H1 (cell line): ENCODE measurements around the gene NEDD1. TPM values are rescaled to one million over a fixed set of nuclear protein-coding genes. Genes with fewer than 3 reads are reported as not detected.

Source experiments
- CTCF ChIA-PET: fragments of 300-600 bp; sonication (Branson Sonifier 250); formaldehyde crosslinking; loops from one replicate; lab custom pipeline; 2021; ENCODE audit not compliant: partially characterized antibody; lab: Charles Lee
- POLR2A ChIA-PET: fragments of 300-600 bp; sonication (Branson Sonifier 250); formaldehyde crosslinking; loops from one replicate; lab custom pipeline; 2021; ENCODE audit warnings: inconsistent platforms; ENCODE audit not compliant: partially characterized antibody; lab: Charles Lee
- DNase-seq, 2 experiments: peaks; one replicate each; pipeline versions ENCODE4 v3.0.0 to v3.0.0-alpha.2; 2010 to 2022; ENCODE audit warnings: low spot score in 2 of 2, low read depth in 1 of 2, mixed read lengths in 1 of 2
- FAIRE-seq: peaks from 2 replicates; lab custom pipeline; 2011; peaks lifted over from hg19 to GRCh38; lab: Jason Lieb, UNC
- H2AFZ ChIP-seq: 2 replicates; pipeline ENCODE4 v1.8.1; 2012; ENCODE audit warnings: low read length, inconsistent platforms
- H2AK5ac ChIP-seq: 2 replicates; pipeline ENCODE4 v1.6.1; 2013; ENCODE audit warnings: low read depth, low read length
- H2BK120ac ChIP-seq: replicated peaks from 2 replicates; pipeline ENCODE3; 2013; ENCODE audit warnings: low read depth, low read length, inconsistent platforms
- H2BK12ac ChIP-seq: 2 replicates; pipeline ENCODE4 v1.6.1; 2013; ENCODE audit warnings: low read depth, low read length
- H2BK15ac ChIP-seq: 2 replicates; pipeline ENCODE4 v1.6.1; 2013; ENCODE audit warnings: low read length
- H2BK20ac ChIP-seq: 2 replicates; pipeline ENCODE4 v1.6.1; 2013; ENCODE audit warnings: low read length
- H2BK5ac ChIP-seq: 2 replicates; pipeline ENCODE4 v1.6.1; 2013; ENCODE audit warnings: low read depth, low read length
- H3K14ac ChIP-seq: 2 replicates; pipeline ENCODE4 v1.6.1; 2013; ENCODE audit warnings: inconsistent platforms; ENCODE audit not compliant: insufficient read length
- H3K18ac ChIP-seq: 2 replicates; pipeline ENCODE4 v1.6.1; 2013; ENCODE audit warnings: low read length; ENCODE audit errors: extremely low read depth
- H3K23ac ChIP-seq: 2 replicates; pipeline ENCODE4 v1.6.1; 2013; ENCODE audit warnings: inconsistent platforms; ENCODE audit not compliant: insufficient read length
- H3K23me2 ChIP-seq: 2 replicates; pipeline ENCODE4 v1.6.1; 2013; ENCODE audit warnings: low read depth, low read length
- H3K27ac ChIP-seq: 2 replicates; pipeline ENCODE4 v1.6.1; 2011; ENCODE audit warnings: low read depth, low read length, inconsistent platforms
- H3K27me3 ChIP-seq, 4 experiments: replicated peaks in 1 of 4; 1 replicate in 1 of 4; 2 replicates in 3 of 4; pipeline versions ENCODE4 v1.6.1 to v1.8.1; 2011 to 2013; ENCODE audit warnings: low read length in 3 of 4, mild to moderate bottlenecking in 3 of 4, inconsistent platforms in 2 of 4, mixed read lengths in 2 of 4, moderate library complexity in 1 of 4; ENCODE audit not compliant: control insufficient read depth in 3 of 4, insufficient read depth in 3 of 4; ENCODE audit errors: extremely low read depth in 1 of 4
- H3K36me3 ChIP-seq, 4 experiments: 2 replicates each; pipeline versions ENCODE4 v1.6.1 to v1.8.1; 2011 to 2013; ENCODE audit warnings: mild to moderate bottlenecking in 4 of 4, low read length in 3 of 4, moderate library complexity in 2 of 4, control low read depth in 1 of 4, inconsistent platforms in 1 of 4; ENCODE audit not compliant: insufficient read depth in 4 of 4, control insufficient read depth in 2 of 4
- H3K4ac ChIP-seq: replicated peaks from 2 replicates; pipeline ENCODE3; 2013; ENCODE audit warnings: low read length, low read depth, mixed read lengths, inconsistent platforms; ENCODE audit not compliant: insufficient read length
- H3K4me1 ChIP-seq, 4 experiments: replicated peaks in 1 of 4; 1 replicate in 1 of 4; 2 replicates in 3 of 4; pipeline versions ENCODE4 v1.6.1 to v1.8.1; 2011 to 2013; ENCODE audit warnings: low read length in 3 of 4, inconsistent platforms in 2 of 4, mixed read lengths in 1 of 4; ENCODE audit not compliant: insufficient read depth in 4 of 4, control insufficient read depth in 3 of 4
- H3K4me2 ChIP-seq, 2 experiments: 2 replicates each; pipeline versions ENCODE4 v1.6.1 to v1.8.1; 2011 to 2013; ENCODE audit warnings: low read depth in 2 of 2, low read length in 2 of 2, control low read depth in 1 of 2, inconsistent platforms in 1 of 2, mild to moderate bottlenecking in 1 of 2; ENCODE audit not compliant: insufficient read depth in 1 of 2
- H3K4me3 ChIP-seq, 4 experiments: fragments of 200-600, 300-600 bp in 1 of 4; sonication (generic), shearing (Covaris generic), sonication (Bioruptor Twin) in 1 of 4; 2 replicates each; pipeline versions ENCODE4 v1.5.1 to v1.8.1; 2011 to 2016; ENCODE audit warnings: low read length in 4 of 4, low read depth in 3 of 4, control low read depth in 2 of 4, inconsistent platforms in 2 of 4, mild to moderate bottlenecking in 2 of 4, mixed read lengths in 1 of 4, moderate library complexity in 1 of 4; ENCODE audit not compliant: insufficient read depth in 2 of 4; ENCODE audit errors: extremely low read depth in 1 of 4
- H3K56ac ChIP-seq: replicated peaks from 2 replicates; pipeline ENCODE3; 2013; ENCODE audit warnings: low read depth, mild to moderate bottlenecking, mixed read lengths, low read length, inconsistent platforms; ENCODE audit not compliant: insufficient read length
- H3K79me1 ChIP-seq: 2 replicates; pipeline ENCODE4 v1.6.1; 2013; ENCODE audit warnings: low read depth, low read length, control low read depth
- H3K79me2 ChIP-seq, 2 experiments: 2 replicates each; pipeline versions ENCODE4 v1.6.1 to v1.8.1; 2012 to 2013; ENCODE audit warnings: low read length in 2 of 2, mild to moderate bottlenecking in 2 of 2, inconsistent platforms in 1 of 2; ENCODE audit not compliant: insufficient read depth in 2 of 2, control insufficient read depth in 1 of 2
- H3K9ac ChIP-seq, 4 experiments: replicated peaks in 1 of 4; 1 replicate in 1 of 4; 2 replicates in 3 of 4; pipeline versions ENCODE4 v1.6.1 to v1.8.1; 2011 to 2013; ENCODE audit warnings: low read depth in 3 of 4, low read length in 3 of 4, control low read depth in 2 of 4, mild to moderate bottlenecking in 2 of 4, moderate library complexity in 2 of 4, inconsistent platforms in 1 of 4; ENCODE audit errors: extremely low read depth in 1 of 4
- H3K9me3 ChIP-seq, 2 experiments: 2 replicates each; pipeline versions ENCODE4 v1.6.1 to v1.8.1; 2012 to 2013; ENCODE audit warnings: mild to moderate bottlenecking in 2 of 2, moderate library complexity in 2 of 2, control low read depth in 1 of 2, inconsistent platforms in 1 of 2, low read depth in 1 of 2, low read length in 1 of 2, mixed read lengths in 1 of 2; ENCODE audit not compliant: insufficient read depth in 2 of 2
- H4K20me1 ChIP-seq, 2 experiments: replicated peaks in 1 of 2; 2 replicates each; pipeline versions ENCODE3 to v1.8.1; 2011 to 2013; ENCODE audit warnings: inconsistent platforms in 2 of 2, low read length in 2 of 2, mild to moderate bottlenecking in 1 of 2; ENCODE audit not compliant: insufficient read depth in 2 of 2, control insufficient read depth in 1 of 2
- H4K5ac ChIP-seq: 2 replicates; pipeline ENCODE4 v1.6.1; 2013; ENCODE audit warnings: low read length, low read depth, mixed read lengths, inconsistent platforms; ENCODE audit not compliant: insufficient read length
- H4K8ac ChIP-seq: 2 replicates; pipeline ENCODE4 v1.8.0; 2013; ENCODE audit warnings: mild to moderate bottlenecking, moderate library complexity, low read length, inconsistent platforms; ENCODE audit not compliant: insufficient read depth; ENCODE audit errors: extremely low read depth
- H4K91ac ChIP-seq: replicated peaks from 2 replicates; pipeline ENCODE3; 2013; ENCODE audit warnings: low read length, mixed read lengths, inconsistent platforms; ENCODE audit not compliant: insufficient read length
- HDAC2 ChIP-seq, 2 experiments: fragments of 300-600 bp in 1 of 2; sonication (generic) in 1 of 2; IDR thresholded peaks; 2 replicates each; pipeline ENCODE4 v1.6.1; 2011 to 2012; ENCODE audit warnings: low read depth in 2 of 2, low read length in 2 of 2, mild to moderate bottlenecking in 2 of 2, moderate library complexity in 2 of 2, borderline replicate concordance in 1 of 2, inconsistent platforms in 1 of 2
- KDM1A ChIP-seq: fragments of 200-600, 300-600 bp; sonication (generic); IDR thresholded peaks from 2 replicates; pipeline ENCODE4 v1.7.1; 2016; ENCODE audit warnings: mild to moderate bottlenecking, low read length, borderline replicate concordance
- KDM5A ChIP-seq: fragments of 200-600 bp; IDR thresholded peaks from 2 replicates; pipeline ENCODE4 v1.7.1; 2012; ENCODE audit warnings: mild to moderate bottlenecking, low read length, inconsistent platforms, mixed read lengths
- MAFK ChIP-seq: IDR thresholded peaks from 2 replicates; pipeline ENCODE4 v1.6.1; 2012; ENCODE audit warnings: low read depth, mild to moderate bottlenecking, improper control_type of control experiment, low read length
- POLR2A ChIP-seq, 2 experiments: IDR thresholded peaks; 1 replicate in 1 of 2; 2 replicates in 1 of 2; pipeline ENCODE4 v1.6.1; 2011; ENCODE audit warnings: low read depth in 2 of 2, low read length in 2 of 2, mild to moderate bottlenecking in 2 of 2; ENCODE audit errors: control extremely low read depth in 1 of 2
- RBBP5 ChIP-seq: IDR thresholded peaks from 2 replicates; pipeline ENCODE4 v1.7.1; 2012; ENCODE audit warnings: low read depth, mild to moderate bottlenecking, inconsistent platforms, low read length, moderate library complexity, borderline replicate concordance
- RFX5 ChIP-seq: IDR thresholded peaks from 2 replicates; pipeline ENCODE4 v1.6.1; 2011; ENCODE audit warnings: low read depth, low read length, improper control_type of control experiment, borderline replicate concordance
- RNF2 ChIP-seq: fragments of 200-900, 300-1000 bp; sonication (generic); IDR thresholded peaks from 2 replicates; pipeline ENCODE4 v1.7.1; 2016; ENCODE audit warnings: borderline replicate concordance, low read depth, mild to moderate bottlenecking, antibody characterized with exemption, low read length; ENCODE audit not compliant: poor library complexity, severe bottlenecking; ENCODE audit errors: missing control alignments
- SIN3A ChIP-seq, 2 experiments: IDR thresholded peaks in 1 of 2; conservative IDR thresholded peaks in 1 of 2; 2 replicates each; pipeline ENCODE4 v1.6.1; 2011 to 2012; ENCODE audit warnings: low read length in 2 of 2, improper control_type of control experiment in 1 of 2, low read depth in 1 of 2, mild to moderate bottlenecking in 1 of 2
- SIX5 ChIP-seq: IDR thresholded peaks from 2 replicates; pipeline ENCODE4 v1.6.1; 2011; ENCODE audit warnings: mild to moderate bottlenecking, low read depth, low read length
- USF2 ChIP-seq: IDR thresholded peaks from 2 replicates; pipeline ENCODE4 v1.6.1; 2011; ENCODE audit warnings: low read length, improper control_type of control experiment
- WGBS, 2 experiments: shearing (Covaris generic) in 1 of 2; methylation state at CpG; one replicate each; pipeline versions ENCODE4 v1.1.6 to v1.1.7; 2013 to 2015; ENCODE audit warnings: low lambda C conversion rate in 2 of 2, mixed read lengths in 2 of 2, inconsistent platforms in 1 of 2, low coverage in 1 of 2, missing lambda C conversion rate in 1 of 2; ENCODE audit not compliant: insufficient replicate concordance in 2 of 2, insufficient coverage in 1 of 2, insufficient read length in 1 of 2; ENCODE audit errors: extremely low coverage in 1 of 2, missing lambda C conversion rate in 1 of 2; 5-methylcytosine and 5-hydroxymethylcytosine counted together
- polyA plus RNA-seq, 7 experiments: library from polyadenylated mRNA; depleted of rRNA in 3 of 7; stranded (reverse) in 5 of 7; unstranded in 2 of 7; fragments of >200 nt in 5 of 7; fragments of 200-250 nt in 2 of 7; gene quantifications; 1 replicate in 5 of 7; 2 replicates in 1 of 7; 4 replicates in 1 of 7; pipeline versions ENCODE4 v1.2.1 to v1.2.3, GENCODE V29; 2011 to 2013; ENCODE audit warnings: missing spikeins in 2 of 7, mixed read lengths in 2 of 7
- total RNA-seq: library from RNA; stranded (reverse); fragmentation: NEBNext Ultra II Directional; extraction: Animal tissue kit (Norgen Biotek cat#: 25700); gene quantifications from 2 replicates; pipeline ENCODE4 v1.2.1, GENCODE V29; 2021

Gene NEDD1
- total and polyA plus RNA-seq, 2 of the 8 experiments (the other 6 are each of a cell fraction or from before 2014, with no cell fraction given), result 9.0 to 26.6 TPM

- no peak overlapping the region for H2AK5ac ChIP-seq
- peak overlapping the region; percentile 86 to 98 for H3K4me2 ChIP-seq
- no peak overlapping the region for H3K27ac ChIP-seq
- TF ChIP-seq RNF2 (no peak), KDM1A (no peak), POLR2A (IDR thresholded peaks at IDR 0.05; ENCODE audit: control extremely low read depth in 1 of 2, low read depth in 2 of 2, low read length in 2 of 2) (no peak), SIN3A (conservative IDR thresholded peaks at IDR 0.05 in 1 of 2, IDR thresholded peaks at IDR 0.05 in 1 of 2; ENCODE audit: low read depth in 1 of 2, low read length in 2 of 2) (no peak), USF2 (no peak), HDAC2 (IDR thresholded peaks at IDR 0.05; ENCODE audit: borderline replicate concordance in 1 of 2, low read depth in 2 of 2, low read length in 2 of 2) (no peak), KDM5A (no peak), RBBP5 (no peak), MAFK (no peak), RFX5 (no peak), SIX5 (no peak)
- TF ChIP-seq, all 59 proteins: peak for 0
- POLR2A ChIA-PET, result interaction anchor here (1.2 to 1.4 kb wide), 2 partner anchors 9 to 11 kb away, joined by 3 read pairs; no protein-coding TSS in a partner anchor
- Histone ChIP-seq H3K4me3 (peak overlapping the region in 3 of 4 experiments; percentile 75 to 93 (median 80); a peak in 5 of 8 replicates), H3K9ac (no peak overlapping the region), H3K4me1 (peaks cover 2 to 9% (median 3%) of the 10 kb centered on the region in 4 experiments; a peak in 5 of 7 replicates), H2BK20ac (no peak overlapping the region), H3K4ac (no peak overlapping the region), H2BK12ac (no peak overlapping the region; the same call in 1 of the 2 replicates), H2AFZ (peak overlapping the region; percentile 98; the same call in 1 of the 2 replicates), H2BK120ac (no peak overlapping the region), H3K9me3 (no peaks in the 10 kb centered on the region), H3K79me1 (no peaks in the 10 kb centered on the region), H3K36me3 (peaks cover 0 to 6% (median 0%) of the 10 kb centered on the region in 4 experiments; a peak in 1 of 8 replicates), H4K8ac (no peak overlapping the region), H3K14ac (no peak overlapping the region), H3K27me3 (peaks cover 0 to 1% (median 0%) of the 10 kb centered on the region in 4 experiments; a peak in 1 of 7 replicates), H2BK5ac (no peak overlapping the region), H3K79me2 (peaks cover 0 to 39% of the 10 kb centered on the region in 2 experiments; a peak in 3 of 4 replicates), H4K20me1 (no peaks in the 10 kb centered on the region), H3K23ac (peak overlapping the region; percentile 37), H3K23me2 (peaks cover 12% of the 10 kb centered on the region; the same call in 1 of the 2 replicates), H4K91ac (no peak overlapping the region), H2BK15ac (no peak overlapping the region), H3K56ac (no peak overlapping the region), H4K5ac (no peak overlapping the region), H3K18ac (no peak overlapping the region)
- CTCF ChIA-PET, result interaction anchor here (0.7 kb wide), 1 partner anchor 10 kb away, joined by 4 read pairs; no protein-coding TSS in a partner anchor
- 80% methylated on average over 3 of the region's 3 CpGs; no CpG with 5 or more reads in 1 of the 2 experiments for WGBS, 2 experiments
- FAIRE-seq (no peak), DNase-seq (no peak)
These were observed 1.3 kb downstream of the NEDD1 start for GRCh38 chr12:96908423-96908675.
